ENCODE data around the gene GCNT2. TPM values are rescaled to one million over a fixed set of nuclear protein-coding genes. Genes with fewer than 3 reads are reported as not detected.
"Not testable (repeated sequence)": the region's sequence is repeated elsewhere in the genome, so short reads cannot be mapped to it uniquely, and the experiment has no call there.

GCNT2 gene
- total and polyA plus RNA-seq, 10 donors, result 1.8 to 27.2 (median 11.3) TPM

GRCh38 chr6:10514049-10514780, 6.9 kb upstream of the GCNT2 start:
- H3K27ac ChIP-seq, result no peak overlapping the region
- H3K4me1 ChIP-seq, result peaks cover 0 to 25% (median 12%) of the 10 kb centered on the region in 6 donors
- WGBS, 5 donors, result 63 to 83% (median 80%) methylated on average over 15 of the region's 15 CpGs
- no peaks in the 10 kb centered on the region for H3K9me3 ChIP-seq
- TF ChIP-seq CTCF (IDR thresholded peaks at IDR 0.05 in 8 of 11, conservative IDR thresholded peaks at IDR 0.05 in 3 of 11) (no peak), POLR2A (IDR thresholded peaks at IDR 0.05) (no peak), POLR2AphosphoS5 (IDR thresholded peaks at IDR 0.05) (no peak)
- no peaks in the 10 kb centered on the region for H3K36me3 ChIP-seq
- DNase-seq, result no peak
- intact Hi-C loops (cut with DNase I; ENCODE audit: low total_unique reads), result loop anchor here (10.0 kb wide), 1 partner anchor 181 kb away; the partner anchor contains the start of genes C6orf52 and PAK1IP1
- H3K4me3 ChIP-seq, result no peak overlapping the region
- H3K27me3 ChIP-seq (replicated peaks in 1 of 7), result no peaks in the 10 kb centered on the region

- Histone ChIP-seq H3K4me3 (no peak overlapping the region), H3K27me3 (replicated peaks in 1 of 7) (no peaks in the 10 kb centered on the region), H3K36me3 (no peaks in the 10 kb centered on the region), H3K4me1 (peaks cover 0 to 39% (median 21%) of the 10 kb centered on the region in 6 donors), H3K27ac (no peak overlapping the region), H3K9me3 (no peaks in the 10 kb centered on the region)
- DNase-seq, result no peak
- intact Hi-C loops (cut with DNase I; ENCODE audit: low total_unique reads), result loop anchor here (10.0 kb wide), 1 partner anchor 178 kb away; the partner anchor contains the start of genes C6orf52 and PAK1IP1
- WGBS, 5 donors, result 86 to 92% (median 88%) methylated on average over 4 of the region's 4 CpGs
- no peak for TF ChIP-seq POLR2A (IDR thresholded peaks at IDR 0.05)
- no peak for TF ChIP-seq POLR2AphosphoS5 (IDR thresholded peaks at IDR 0.05)
These were observed 4.2 kb upstream of the GCNT2 start for GRCh38 chr6:10516953-10517352.

GRCh38 chr6:10518557-10519407, 2.4 kb upstream of the GCNT2 start:
- Histone ChIP-seq H3K9me3 (no peaks in the 10 kb centered on the region), H3K36me3 (no peaks in the 10 kb centered on the region), H3K27me3 (replicated peaks in 1 of 7) (no peaks in the 10 kb centered on the region), H3K4me3 (no peak overlapping the region), H3K27ac (peak overlapping the region in 7 of 8 donors; percentile 15 to 80 (median 61)), H3K4me1 (peaks cover 0 to 55% (median 21%) of the 10 kb centered on the region in 6 donors)
- 34 to 53% (median 39%) methylated on average over 7 of the region's 7 CpGs for WGBS, 5 donors
- peak in 1 of 3 donors; percentile 54 for TF ChIP-seq POLR2AphosphoS5 (IDR thresholded peaks at IDR 0.05)
- TF ChIP-seq POLR2A (IDR thresholded peaks at IDR 0.05), result no peak
- no peak for DNase-seq
- intact Hi-C loops (cut with DNase I; ENCODE audit: low total_unique reads), result loop anchor here (10.0 kb wide), 1 partner anchor 176 kb away; the partner anchor contains the start of genes C6orf52 and PAK1IP1

GRCh38 chr6:10519408-10519697, 1.8 kb upstream of the GCNT2 start:
- H3K9me3 ChIP-seq; DNase-seq; H3K27me3 ChIP-seq (replicated peaks in 1 of 7); H3K36me3 ChIP-seq; H3K4me3 ChIP-seq: not testable (repeated sequence)
- Histone ChIP-seq H3K4me1 (peaks cover 0 to 60% (median 21%) of the 10 kb centered on the region in 6 donors), H3K27ac (peak overlapping the region in 7 of 8 donors; percentile 15 to 80 (median 61))
- intact Hi-C loops (cut with DNase I; ENCODE audit: low total_unique reads), result loop anchor here (10.0 kb wide), 1 partner anchor 175 kb away; the partner anchor contains the start of genes C6orf52 and PAK1IP1
- 51 to 80% (median 62%) methylated on average over 8 of the region's 8 CpGs for WGBS, 5 donors

- H3K4me3 ChIP-seq, result peak overlapping the region in 1 of 8 donors; percentile 41
- DNase-seq, result no peak
These were observed 683 bp upstream of the GCNT2 start for GRCh38 chr6:10520468-10520867.

More at GRCh38 chr6:10520468-10520867, 683 bp upstream of the GCNT2 start:
- Histone ChIP-seq H3K27me3 (replicated peaks in 1 of 7) (no peaks in the 10 kb centered on the region), H3K36me3 (no peaks in the 10 kb centered on the region), H3K4me1 (peaks cover 0 to 69% (median 21%) of the 10 kb centered on the region in 6 donors), H3K9me3 (no peaks in the 10 kb centered on the region), H3K27ac (peak overlapping the region in 7 of 8 donors; percentile 36 to 83 (median 72))
- TF ChIP-seq POLR2AphosphoS5 (IDR thresholded peaks at IDR 0.05), result no peak
- TF ChIP-seq POLR2A (IDR thresholded peaks at IDR 0.05), result no peak
- no peak for TF ChIP-seq CTCF (IDR thresholded peaks at IDR 0.05 in 8 of 11, conservative IDR thresholded peaks at IDR 0.05 in 3 of 11)
- WGBS, 5 donors, result 13 to 40% (median 25%) methylated on average over 2 of the region's 2 CpGs
- intact Hi-C loops (cut with DNase I; ENCODE audit: low total_unique reads), result no loop called here

Measured in spleen (tissue), 11 donors.